Gastroesophageal sphincter (tissue), 4 donors: ENCODE results near the gene SLC25A33. TPM values are rescaled to one million over a fixed set of nuclear protein-coding genes. Genes with fewer than 3 reads are reported as not detected.

Experiments used
- ATAC-seq: fragments of 150-250 bp; one replicate; pipeline ENCODE4 v1.9.1; 2016; ENCODE audit warnings: mild to moderate bottlenecking, moderate library complexity
- H3K27ac ChIP-seq, 4 donors: fragments of 200-600 bp; sonication (generic) in 3 of 4; 1 replicate in 3 of 4; 2 replicates in 1 of 4; pipeline ENCODE4 v1.5.1; 2016 to 2019
- H3K27me3 ChIP-seq: fragments of 200-600 bp; sonication (generic); one replicate; pipeline ENCODE4 v1.5.1; 2019
- H3K36me3 ChIP-seq, 2 donors: fragments of 200-600 bp; sonication (generic); one replicate each; pipeline ENCODE4 v1.5.1; 2019; ENCODE audit warnings: control low read depth in 1 of 2
- H3K4me1 ChIP-seq, 3 donors: fragments of 200-600 bp; sonication (generic); 1 replicate in 2 of 3; 2 replicates in 1 of 3; pipeline ENCODE4 v1.5.1; 2016 to 2019; ENCODE audit warnings: control low read depth in 2 of 3
- H3K4me3 ChIP-seq, 2 donors: fragments of 200-600 bp; sonication (generic); one replicate each; pipeline ENCODE4 v1.5.1; 2019; ENCODE audit warnings: mild to moderate bottlenecking in 1 of 2, moderate library complexity in 1 of 2
- H3K9me3 ChIP-seq, 3 donors: fragments of 200-600 bp; sonication (generic); one replicate each; pipeline ENCODE4 v1.5.1; 2017 to 2019; ENCODE audit warnings: control low read depth in 2 of 3
- EP300 ChIP-seq: sonication (generic); formaldehyde crosslinking; IDR thresholded peaks from one replicate; pipeline ENCODE4 v1.6.1; 2017; ENCODE audit warnings: antibody characterized with exemption, mild to moderate bottlenecking
- POLR2A ChIP-seq, 2 donors: fragments of 450-650 bp; IDR thresholded peaks; one replicate each; pipeline ENCODE4 v1.6.1; 2017; ENCODE audit warnings: antibody characterized with exemption in 2 of 2, mild to moderate bottlenecking in 2 of 2, moderate library complexity in 1 of 2
- POLR2AphosphoS5 ChIP-seq: sonication (generic); formaldehyde crosslinking; IDR thresholded peaks from one replicate; pipeline ENCODE4 v1.6.1; 2017; ENCODE audit warnings: antibody characterized with exemption
- WGBS, 2 donors: methylation state at CpG; one replicate each; pipeline ENCODE4 v1.1.5; 2018; ENCODE audit warnings: low coverage in 1 of 2; 5-methylcytosine and 5-hydroxymethylcytosine counted together
- total RNA-seq, 4 donors: library from RNA; depleted of rRNA; stranded (reverse); fragments of >200 nt; gene quantifications; one replicate each; pipeline ENCODE4 v1.1.0, GENCODE V29; 2016
- TF ChIP-seq, protein P1 (sequence below), 4 experiments: fragments of 200-600 bp in 2 of 4; fragments of 450-650 bp in 2 of 4; sonication (generic) in 1 of 4; IDR thresholded peaks; one replicate each; pipeline ENCODE4 v1.5.1; 2017 to 2019; ENCODE audit warnings: antibody characterized with exemption in 4 of 4, mild to moderate bottlenecking in 2 of 4, moderate library complexity in 2 of 4

Gene SLC25A33
- total RNA-seq, 4 donors from 2014 or later = 7.0 to 11.5 (median 10.5) TPM

DNA sequence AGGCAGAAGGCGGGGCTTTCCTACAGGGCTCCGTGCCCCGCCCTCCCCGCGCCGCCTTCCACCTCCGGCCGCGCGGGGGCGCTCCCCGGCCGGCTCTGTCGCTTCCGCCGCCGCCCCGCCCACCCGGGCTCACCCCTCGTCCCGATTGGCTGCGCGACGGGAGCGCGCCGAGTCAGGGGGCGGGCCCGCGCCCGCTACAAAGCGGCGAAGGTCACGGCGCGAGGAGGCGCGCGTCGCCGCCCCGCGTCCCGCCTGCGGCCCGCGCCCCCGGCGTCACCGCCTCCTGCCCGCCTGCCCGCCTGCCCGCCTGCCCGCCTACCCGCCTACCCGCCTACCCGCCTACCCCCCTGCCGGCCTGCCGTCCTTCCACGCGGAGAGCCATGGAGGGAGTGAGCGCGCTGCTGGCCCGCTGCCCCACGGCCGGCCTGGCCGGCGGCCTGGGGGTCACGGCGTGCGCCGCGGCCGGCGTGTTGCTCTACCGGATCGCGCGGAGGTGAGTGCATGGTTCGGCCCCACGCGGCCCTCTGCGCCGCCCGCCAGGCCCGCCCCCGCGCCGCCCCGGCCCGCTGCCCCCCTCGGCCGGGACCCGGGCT lies 49.4 kb downstream of the SLC25A33 start, which contains the start of gene TMEM201:
Gene TMEM201 (plus strand): TSS at position 361 of the 593 bp plus-strand sequence. CDS start 20 bp downstream, at position 381.
- TF ChIP-seq, protein P1, sequence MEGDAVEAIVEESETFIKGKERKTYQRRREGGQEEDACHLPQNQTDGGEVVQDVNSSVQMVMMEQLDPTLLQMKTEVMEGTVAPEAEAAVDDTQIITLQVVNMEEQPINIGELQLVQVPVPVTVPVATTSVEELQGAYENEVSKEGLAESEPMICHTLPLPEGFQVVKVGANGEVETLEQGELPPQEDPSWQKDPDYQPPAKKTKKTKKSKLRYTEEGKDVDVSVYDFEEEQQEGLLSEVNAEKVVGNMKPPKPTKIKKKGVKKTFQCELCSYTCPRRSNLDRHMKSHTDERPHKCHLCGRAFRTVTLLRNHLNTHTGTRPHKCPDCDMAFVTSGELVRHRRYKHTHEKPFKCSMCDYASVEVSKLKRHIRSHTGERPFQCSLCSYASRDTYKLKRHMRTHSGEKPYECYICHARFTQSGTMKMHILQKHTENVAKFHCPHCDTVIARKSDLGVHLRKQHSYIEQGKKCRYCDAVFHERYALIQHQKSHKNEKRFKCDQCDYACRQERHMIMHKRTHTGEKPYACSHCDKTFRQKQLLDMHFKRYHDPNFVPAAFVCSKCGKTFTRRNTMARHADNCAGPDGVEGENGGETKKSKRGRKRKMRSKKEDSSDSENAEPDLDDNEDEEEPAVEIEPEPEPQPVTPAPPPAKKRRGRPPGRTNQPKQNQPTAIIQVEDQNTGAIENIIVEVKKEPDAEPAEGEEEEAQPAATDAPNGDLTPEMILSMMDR (IDR thresholded peaks at IDR 0.05) = peak in 3 of 4 experiments; percentile 66 to 90 (median 83)
- TF ChIP-seq POLR2AphosphoS5 (peak; percentile 4), EP300 (no peak), POLR2A (IDR thresholded peaks at IDR 0.05) (peak; percentile 22 to 64)
- peak within 1 kb of the TSS; percentile 35 to 87 (median 84) for H3K27ac ChIP-seq
- H3K9me3 ChIP-seq = no peaks in the 10 kb centered on the region
- peaks cover 0 to 11% of the 10 kb centered on the region in 2 donors for H3K36me3 ChIP-seq
- WGBS, 2 donors = no CpG with 5 or more reads among the region's 94 CpGs
- H3K4me1 ChIP-seq = peaks cover 0 to 51% (median 15%) of the 10 kb centered on the region in 3 donors
- no peaks in the 10 kb centered on the region for H3K27me3 ChIP-seq
- peak; percentile 95 for ATAC-seq
- peak within 1 kb of the TSS; percentile 68 to 82 for H3K4me3 ChIP-seq

GRCh38 chr1:9589144-9589718 lies 50.0 kb downstream of the SLC25A33 start:
- Histone ChIP-seq H3K27me3 (no peaks in the 10 kb centered on the region), H3K27ac (peak overlapping the region; percentile 35 to 87 (median 84)), H3K4me3 (peak overlapping the region; percentile 68 to 82), H3K36me3 (peaks cover 0 to 8% of the 10 kb centered on the region in 2 donors), H3K9me3 (no peaks in the 10 kb centered on the region), H3K4me1 (peaks cover 0 to 57% (median 15%) of the 10 kb centered on the region in 3 donors)
- no CpG with 5 or more reads among the region's 63 CpGs for WGBS, 2 donors
- TF ChIP-seq EP300 = no peak
- no peak for TF ChIP-seq POLR2AphosphoS5
- TF ChIP-seq POLR2A (IDR thresholded peaks at IDR 0.05) = no peak
- TF ChIP-seq, protein P1 (IDR thresholded peaks at IDR 0.05) = no peak
- peak; percentile 4 for ATAC-seq

GRCh38 chr1:9589719-9590157 lies 50.5 kb downstream of the SLC25A33 start:
- H3K27me3 ChIP-seq = no peaks in the 10 kb centered on the region
- peak overlapping the region; percentile 68 to 82 for H3K4me3 ChIP-seq
- no peaks in the 10 kb centered on the region for H3K9me3 ChIP-seq
- H3K4me1 ChIP-seq = peaks cover 0 to 62% (median 15%) of the 10 kb centered on the region in 3 donors
- WGBS, 2 donors = 8 to 15% methylated on average over 2 to 4 of the region's 6 CpGs
- peaks cover 0 to 3% of the 10 kb centered on the region in 2 donors for H3K36me3 ChIP-seq
- ATAC-seq = no peak
- TF ChIP-seq, protein P1 (IDR thresholded peaks at IDR 0.05) = no peak
- no peak for TF ChIP-seq POLR2AphosphoS5
- TF ChIP-seq EP300 = no peak
- no peak for TF ChIP-seq POLR2A (IDR thresholded peaks at IDR 0.05)
- peak overlapping the region in 3 of 4 donors; percentile 83 to 87 (median 86) for H3K27ac ChIP-seq

DNA sequence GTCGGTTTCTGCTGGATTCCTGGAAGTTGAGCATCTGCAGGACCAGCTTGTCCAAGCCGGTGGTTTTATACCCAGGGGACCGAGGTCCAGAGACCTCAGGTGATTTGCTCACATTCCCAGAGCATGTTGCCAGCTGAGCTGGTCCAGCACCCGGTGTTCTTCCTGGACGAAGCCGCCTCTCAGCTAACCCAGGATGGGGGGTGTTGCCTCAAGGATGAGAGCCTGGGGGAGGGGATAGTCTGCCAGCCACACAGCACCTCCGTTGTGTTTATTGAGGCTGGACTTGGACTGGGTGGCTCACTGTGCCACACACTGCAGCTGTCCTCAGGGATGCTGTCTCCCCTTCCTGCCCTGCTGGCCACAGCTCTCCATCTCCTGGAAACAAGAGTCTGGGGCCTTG lies 50.9 kb downstream of the SLC25A33 start:
- Histone ChIP-seq H3K27ac (peak overlapping the region in 1 of 4 donors; percentile 83), H3K36me3 (no peaks in the 10 kb centered on the region)
- TF ChIP-seq POLR2A (IDR thresholded peaks at IDR 0.05) (no peak), EP300 (no peak), POLR2AphosphoS5 (no peak)
- TF ChIP-seq, protein P1 (IDR thresholded peaks at IDR 0.05) = no peak

More for the DNA sequence above, 50.9 kb downstream of the SLC25A33 start:
- 52% methylated on average over 2 of the region's 7 CpGs; no CpG with 5 or more reads in 1 of the 2 donors for WGBS, 2 donors
- H3K9me3 ChIP-seq = no peaks in the 10 kb centered on the region
- peaks cover 0 to 66% (median 15%) of the 10 kb centered on the region in 3 donors for H3K4me1 ChIP-seq
- no peak for ATAC-seq
- H3K4me3 ChIP-seq = peak overlapping the region in 1 of 2 donors; percentile 82
- H3K27me3 ChIP-seq = no peaks in the 10 kb centered on the region
